Adrenal gland (tissue), 12 donors: ENCODE data around the gene MYNN. TPM values are rescaled to one million over a fixed set of nuclear protein-coding genes. Genes with fewer than 3 reads are reported as not detected.

Source experiments
- DNase-seq, 7 donors: peaks; one replicate each; pipeline ENCODE4 v3.0.0-alpha.2; 2019 to 2020
- H3K27ac ChIP-seq, 5 donors: fragments of 200-600 bp; sonication (generic) in 4 of 5; 1 replicate in 3 of 5; 2 replicates in 2 of 5; pipeline versions ENCODE4 v1.5.1 to v1.8.0; 2016 to 2020; ENCODE audit warnings: mild to moderate bottlenecking in 1 of 5
- H3K27me3 ChIP-seq: fragments of 200-600 bp; 2 replicates; pipeline ENCODE4 v1.8.0; 2021
- H3K36me3 ChIP-seq, 2 donors: fragments of 200-600 bp; replicated peaks in 1 of 2; 1 replicate in 1 of 2; 2 replicates in 1 of 2; pipeline versions ENCODE4 v1.5.1 to v1.8.0; 2018 to 2022
- H3K4me1 ChIP-seq, 2 donors: fragments of 200-600 bp; replicated peaks in 1 of 2; 1 replicate in 1 of 2; 2 replicates in 1 of 2; pipeline versions ENCODE4 v1.5.1 to v1.8.0; 2018 to 2021
- H3K4me3 ChIP-seq, 4 donors: fragments of 200-600 bp; sonication (generic) in 3 of 4; one replicate each; pipeline ENCODE4 v1.5.1; 2016 to 2018
- H3K9me3 ChIP-seq, 3 donors: fragments of 200-600 bp; sonication (generic) in 1 of 3; replicated peaks in 1 of 3; 1 replicate in 2 of 3; 2 replicates in 1 of 3; pipeline versions ENCODE4 v1.5.1 to v1.8.0; 2016 to 2021
- CTCF ChIP-seq, 6 experiments: fragments of 450-650 bp in 4 of 6; fragments of 200-600 bp in 2 of 6; sonication (generic) in 1 of 6; IDR thresholded peaks; 1 replicate in 5 of 6; 2 replicates in 1 of 6; pipeline versions ENCODE4 v1.5.1 to v1.8.0; 2016 to 2021; ENCODE audit warnings: antibody characterized with exemption in 6 of 6, mild to moderate bottlenecking in 2 of 6, moderate library complexity in 1 of 6
- POLR2A ChIP-seq, 2 donors: fragments of 450-650 bp; IDR thresholded peaks; one replicate each; pipeline ENCODE4 v1.6.1; 2017; ENCODE audit warnings: antibody characterized with exemption in 2 of 2, mild to moderate bottlenecking in 2 of 2, moderate library complexity in 1 of 2
- WGBS, 4 donors: extraction: QIAGEN DNeasy Blood & Tissue Kit in 2 of 4; methylation state at CpG; one replicate each; pipeline versions ENCODE4 v1.1.5 to v1.1.7; 2013 to 2017; 5-methylcytosine and 5-hydroxymethylcytosine counted together
- intact Hi-C, 2 donors: fragments of 100-400 bp; cut with DNase I; formaldehyde crosslinking; loops; one replicate each; pipeline versions ENCODE4 v1.14.1 to v1.15.0; 2022 to 2023
- polyA plus RNA-seq, 3 donors: library from polyadenylated mRNA; stranded (reverse); fragments of 200-250 nt in 2 of 3; fragments of 350-450 nt in 1 of 3; fragmentation: Illumina TruSeq in 1 of 3; extraction: RNeasy Lipid Tissue Mini Kit (QIAGEN cat#74804) in 1 of 3; gene quantifications; one replicate each; pipeline ENCODE4 v1.2.3, GENCODE V29; 2013 to 2014
- total RNA-seq, 9 donors: library from RNA; depleted of rRNA in 4 of 9; stranded (reverse); fragments of >200 nt in 4 of 9; fragments of 120-200 nt in 1 of 9; fragmentation: NEBNext Ultra II Directional in 1 of 9; extraction: Animal tissue kit (Norgen Biotek cat#: 25700) in 1 of 9; gene quantifications; one replicate each; pipeline versions ENCODE4 v1.1.0 to v1.2.4, GENCODE V29; 2013 to 2023
- donor health status: healthy with polysubstance abuse.
- donor health status: Bipolar disorder and iron deficiency.
- donor health status: DM: yes; HTN: yes; CAD: no.
- donor health status: DM: no; HTN: no; CAD: no.
- donor health status: DM: no; HTN: no; CAD: no.
- donor health status: DM: yes; HTN: yes; CAD: no.

The MYNN gene
- total and polyA plus RNA-seq, 12 donors: 6.1 to 20.5 (median 11.0) TPM

- TF ChIP-seq CTCF (IDR thresholded peaks at IDR 0.05) (no peak), POLR2A (IDR thresholded peaks at IDR 0.05) (no peak)
- no peaks in the 10 kb centered on the region for H3K36me3 ChIP-seq
- H3K4me3 ChIP-seq: no peak overlapping the region
- intact Hi-C loops: no loop called here
- H3K27ac ChIP-seq: no peak overlapping the region
- H3K27me3 ChIP-seq: no peaks in the 10 kb centered on the region
- no peak for DNase-seq
- WGBS, 4 donors: 88 to 95% (median 94%) methylated on average over 15 of the region's 15 CpGs
- H3K9me3 ChIP-seq: no peaks in the 10 kb centered on the region
- no peaks in the 10 kb centered on the region for H3K4me1 ChIP-seq
These were observed 48.9 kb downstream of the MYNN start for GRCh38 chr3:169822091-169822490.

- no peaks in the 10 kb centered on the region for H3K4me1 ChIP-seq
- H3K4me3 ChIP-seq: no peak overlapping the region
- DNase-seq: no peak
- intact Hi-C loops: no loop called here
- WGBS, 4 donors: 87 to 93% (median 93%) methylated on average over 18 to 20 of the region's 20 CpGs
- TF ChIP-seq CTCF (IDR thresholded peaks at IDR 0.05) (no peak), POLR2A (IDR thresholded peaks at IDR 0.05) (no peak)
- no peaks in the 10 kb centered on the region for H3K27me3 ChIP-seq
- H3K27ac ChIP-seq: no peak overlapping the region
- no peaks in the 10 kb centered on the region for H3K36me3 ChIP-seq
- H3K9me3 ChIP-seq: no peaks in the 10 kb centered on the region
These were observed 49.3 kb downstream of the MYNN start for GRCh38 chr3:169822540-169822939.

DNA sequence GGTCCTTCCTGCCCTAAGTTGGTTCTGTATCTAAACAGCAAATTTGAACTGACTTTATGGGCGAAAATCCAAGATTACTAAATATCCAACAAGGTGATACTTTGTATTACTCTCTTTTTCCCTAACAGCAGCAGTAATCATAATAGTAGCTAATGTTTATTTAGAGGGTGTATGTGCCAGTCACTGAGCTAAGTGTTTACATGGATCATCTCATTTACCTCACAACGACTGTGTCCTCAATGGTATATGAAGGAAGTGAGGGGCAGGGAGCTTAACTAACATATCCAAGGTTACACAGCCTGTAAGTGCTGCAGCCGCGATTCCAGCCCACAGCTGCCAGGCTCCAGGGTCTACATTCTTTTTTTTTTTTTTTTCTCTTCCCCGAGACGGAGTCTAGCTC lies 49.8 kb downstream of the MYNN start:
- Histone ChIP-seq H3K9me3 (no peaks in the 10 kb centered on the region), H3K4me1 (no peaks in the 10 kb centered on the region), H3K4me3 (no peak overlapping the region), H3K36me3 (no peaks in the 10 kb centered on the region), H3K27me3 (no peaks in the 10 kb centered on the region), H3K27ac (no peak overlapping the region)
- no peak for TF ChIP-seq CTCF (IDR thresholded peaks at IDR 0.05)
- intact Hi-C loops: no loop called here
- WGBS, 4 donors: 44 to 57% (median 54%) methylated on average over 6 of the region's 6 CpGs
- DNase-seq: no peak

DNA sequence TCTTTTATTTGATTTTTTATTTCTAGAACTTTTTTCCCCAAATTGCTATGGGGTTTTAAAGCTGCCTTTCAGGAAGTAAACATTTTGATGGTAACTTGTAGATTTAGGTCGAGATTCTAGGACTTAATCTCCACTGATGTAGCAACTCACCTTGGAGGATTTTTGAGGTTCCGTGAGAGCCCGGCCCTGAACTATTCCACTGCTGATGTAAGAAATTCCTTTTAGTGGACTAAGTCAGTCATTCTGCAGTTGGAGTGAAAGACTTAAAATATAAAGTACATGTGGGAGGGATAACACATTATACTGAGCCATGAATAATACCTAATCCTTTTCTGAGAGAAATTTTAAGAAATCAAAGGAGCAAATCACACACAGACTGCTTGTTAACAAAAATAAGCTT lies 52.1 kb downstream of the MYNN start:
- intact Hi-C loops: no loop called here
- no peak for DNase-seq
- TF ChIP-seq CTCF (IDR thresholded peaks at IDR 0.05) (no peak), POLR2A (IDR thresholded peaks at IDR 0.05) (no peak)
- H3K4me3 ChIP-seq: no peak overlapping the region
- no peaks in the 10 kb centered on the region for H3K9me3 ChIP-seq
- no peaks in the 10 kb centered on the region for H3K36me3 ChIP-seq
- no peak overlapping the region for H3K27ac ChIP-seq
- no peaks in the 10 kb centered on the region for H3K27me3 ChIP-seq
- H3K4me1 ChIP-seq: no peaks in the 10 kb centered on the region
- WGBS, 4 donors: 54 to 78% (median 71%) methylated on average over 3 of the region's 3 CpGs
